GM18951 (cell line): ENCODE results near the gene RNF208.

Experiments
- POLR2A ChIP-seq: IDR thresholded peaks from 4 replicates; pipeline ENCODE4 v1.6.1; 2011; ENCODE audit warnings: mild to moderate bottlenecking; ENCODE audit not compliant: insufficient read length, insufficient read depth; ENCODE audit errors: extremely low read depth
- in situ Hi-C: fragments of 300-500 bp; cut with MboI; formaldehyde crosslinking; loops from one replicate; pipeline ENCODE4 v1.12.0; 2022; ENCODE audit warnings: low sequenced_read_pairs, mixed read lengths, inconsistent platforms; ENCODE audit not compliant: unreplicated experiment

The RNF208 gene

DNA sequence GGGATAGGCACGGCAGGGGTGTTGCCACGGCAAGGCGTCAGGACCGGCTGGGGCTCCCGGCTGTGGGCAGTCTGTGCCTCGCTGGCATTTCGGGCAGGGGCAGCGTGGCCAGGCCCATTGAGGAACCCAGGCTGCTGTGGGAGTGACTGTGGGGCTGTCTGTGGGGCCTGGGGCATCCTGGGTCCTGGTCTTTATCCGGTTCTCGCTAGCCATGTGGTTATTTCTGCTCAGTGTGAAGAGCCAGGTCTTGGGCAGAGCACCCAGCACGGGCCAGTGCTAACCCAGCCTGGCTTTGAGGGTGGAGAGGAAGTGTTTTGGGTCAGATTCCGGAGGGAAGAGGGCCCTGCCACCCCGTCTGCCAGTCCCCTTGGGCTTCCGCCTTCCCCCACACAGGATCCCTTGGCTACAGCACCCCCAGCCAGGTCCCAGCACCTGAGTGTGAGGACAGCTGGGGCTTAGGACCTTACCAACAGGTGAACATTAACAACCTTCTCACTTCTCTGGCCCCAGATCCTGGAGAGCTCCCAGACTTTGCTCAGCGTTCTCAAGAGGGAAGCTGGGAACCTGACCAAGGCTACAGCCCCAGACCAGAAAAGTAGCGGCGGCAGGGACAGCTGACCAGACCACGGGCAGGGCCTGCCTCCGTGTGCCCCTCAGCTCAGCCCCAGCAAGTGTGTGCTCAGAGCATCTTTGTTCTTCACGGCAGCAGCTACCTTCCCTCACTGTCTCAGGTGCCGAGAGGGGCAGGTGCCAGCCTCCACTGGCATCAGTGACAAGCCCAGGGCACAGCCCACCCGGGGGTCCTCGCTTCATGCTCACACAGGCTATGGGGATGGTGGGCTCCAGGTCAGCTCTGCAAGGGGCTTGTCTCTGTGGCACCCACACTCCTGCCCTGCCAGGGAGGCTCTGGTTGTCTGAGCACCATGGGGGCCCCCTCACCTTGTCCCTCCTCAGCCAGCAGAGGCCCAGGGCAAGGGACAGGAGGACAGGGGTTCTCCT, 32.4 kb downstream of the RNF208 start:
- TF ChIP-seq POLR2A: no peak
- in situ Hi-C loops: no loop called here

DNA sequence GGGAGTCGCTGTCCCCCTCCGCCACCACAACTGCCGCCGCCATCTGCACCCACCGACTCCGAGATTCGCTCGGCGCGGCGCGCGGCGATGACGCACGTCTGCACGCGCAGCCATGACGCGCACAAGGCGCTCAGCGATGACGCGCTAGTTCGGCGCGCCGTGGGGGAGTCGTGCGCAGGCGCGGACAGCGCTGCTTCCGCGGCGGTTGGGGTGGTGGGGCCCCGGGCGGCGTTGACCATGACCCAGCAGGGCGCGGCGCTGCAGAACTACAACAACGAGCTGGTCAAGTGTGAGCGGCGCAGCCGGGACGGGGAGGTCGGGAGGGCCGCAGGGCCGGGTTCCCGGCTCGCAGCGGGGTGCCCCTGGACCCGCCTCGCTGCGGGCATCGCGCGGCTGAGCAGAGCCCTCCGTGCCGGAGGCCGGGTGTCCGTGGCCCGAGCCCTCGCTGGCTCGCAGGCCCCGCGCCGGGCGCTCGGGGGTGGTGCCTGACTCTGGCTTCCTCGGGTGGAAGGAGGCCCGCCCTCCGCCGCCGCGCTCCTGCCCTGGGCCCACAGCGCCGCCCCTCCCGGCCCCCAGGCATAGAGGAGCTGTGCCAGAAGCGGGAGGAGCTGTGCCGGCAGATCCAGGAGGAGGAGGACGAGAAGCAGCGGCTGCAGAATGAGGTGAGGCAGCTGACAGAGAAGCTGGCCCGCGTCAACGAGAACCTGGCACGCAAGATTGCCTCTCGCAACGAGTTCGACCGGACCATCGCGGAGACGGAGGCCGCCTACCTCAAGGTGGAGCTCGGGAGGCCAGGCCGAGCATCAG, 33.3 kb downstream of the RNF208 start, which contains the start of the genes ANAPC2 and SSNA1:
ANAPC2 (minus strand) TSS at position 71 of the 807 bp plus-strand sequence; CDS start at position 43, 28 bp downstream.
SSNA1 (plus strand) TSS at position 187 of the 807 bp plus-strand sequence; CDS start at position 238, 51 bp downstream.
- TF ChIP-seq POLR2A: peak; percentile 96
- in situ Hi-C loops: no loop called here

DNA sequence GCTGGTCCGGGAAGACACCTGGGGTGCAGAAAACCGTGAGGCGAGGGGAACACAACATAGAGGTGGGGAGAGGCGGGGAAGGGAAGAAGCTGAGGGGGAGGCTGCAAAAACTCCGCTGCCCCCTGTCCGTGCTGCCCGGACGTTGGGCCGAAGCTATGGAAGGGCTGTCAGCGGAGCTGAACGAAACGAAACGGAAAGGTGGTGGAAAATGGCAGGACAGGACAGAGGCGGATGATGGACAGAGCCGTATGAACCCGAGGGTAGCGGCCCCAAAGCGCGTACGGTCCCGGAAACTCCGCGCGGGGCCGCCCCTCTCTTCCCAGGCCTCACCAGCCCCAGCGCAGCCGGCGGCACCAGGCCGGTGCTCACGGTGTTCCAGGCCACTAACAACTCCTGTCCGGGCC, 34.0 kb downstream of the RNF208 start:
- TF ChIP-seq POLR2A: no peak
- in situ Hi-C loops: no loop called here

DNA sequence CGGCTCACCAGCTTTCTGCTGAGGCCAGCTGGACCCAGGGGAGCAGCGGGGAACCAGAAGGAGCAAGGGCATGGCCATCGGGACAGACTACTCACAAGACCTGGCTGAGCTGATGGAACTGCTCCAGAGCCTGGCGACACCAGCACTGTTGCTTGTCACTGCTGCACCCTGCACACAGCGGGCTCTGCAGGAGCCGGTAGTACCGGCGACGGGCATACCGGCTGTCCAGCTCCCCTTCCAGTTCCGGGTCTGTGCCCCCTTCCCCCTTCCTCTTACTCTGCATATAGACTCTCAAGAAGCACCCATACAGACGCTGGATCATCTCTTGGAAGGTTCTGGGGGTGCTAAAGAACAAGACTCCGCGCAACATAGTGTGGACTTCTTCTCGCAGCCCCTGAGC, 34.7 kb downstream of the RNF208 start:
- TF ChIP-seq POLR2A: no peak
- in situ Hi-C loops: no loop called here

DNA sequence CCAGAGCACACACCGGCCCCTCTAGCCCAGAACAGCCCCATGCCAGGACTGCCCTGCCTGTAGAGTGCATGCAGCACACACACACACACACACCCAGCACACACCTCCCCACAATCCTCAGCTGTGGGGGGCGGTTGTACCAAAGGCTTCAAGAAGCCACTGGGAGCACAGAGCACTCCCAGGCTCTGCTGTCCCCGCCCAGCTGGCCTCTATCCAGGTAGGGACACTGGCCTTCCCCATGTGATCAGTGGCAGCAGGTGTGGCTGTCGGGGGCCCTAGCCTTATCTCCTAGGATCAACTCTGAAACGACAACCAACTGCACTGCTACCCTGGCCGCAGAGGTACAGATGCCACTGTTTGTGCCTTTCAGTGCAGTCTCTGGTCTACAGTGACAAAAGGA, 35.7 kb downstream of the RNF208 start:
- in situ Hi-C loops: no loop called here
- TF ChIP-seq POLR2A: no peak

DNA sequence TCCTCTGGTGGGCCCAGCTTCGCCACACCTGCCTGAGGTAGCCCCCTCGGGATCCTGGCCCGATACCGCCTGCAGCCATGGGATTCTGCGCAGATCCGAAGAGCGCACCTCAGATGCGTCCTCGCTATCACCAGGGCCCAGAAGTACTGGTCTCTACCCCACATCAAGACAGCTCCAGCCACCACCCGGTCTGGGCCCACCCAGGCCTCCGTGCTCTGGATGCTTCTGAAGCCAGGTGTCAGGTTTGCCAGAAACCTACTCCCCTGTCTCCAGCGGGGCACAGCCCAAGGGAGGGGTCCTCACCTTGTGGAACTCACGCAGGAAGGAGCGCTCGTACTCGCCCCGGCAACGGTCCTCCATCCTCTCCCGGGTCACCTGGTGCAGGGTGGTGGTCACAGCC, 36.1 kb downstream of the RNF208 start:
- no peak for TF ChIP-seq POLR2A
- in situ Hi-C loops: no loop called here

DNA sequence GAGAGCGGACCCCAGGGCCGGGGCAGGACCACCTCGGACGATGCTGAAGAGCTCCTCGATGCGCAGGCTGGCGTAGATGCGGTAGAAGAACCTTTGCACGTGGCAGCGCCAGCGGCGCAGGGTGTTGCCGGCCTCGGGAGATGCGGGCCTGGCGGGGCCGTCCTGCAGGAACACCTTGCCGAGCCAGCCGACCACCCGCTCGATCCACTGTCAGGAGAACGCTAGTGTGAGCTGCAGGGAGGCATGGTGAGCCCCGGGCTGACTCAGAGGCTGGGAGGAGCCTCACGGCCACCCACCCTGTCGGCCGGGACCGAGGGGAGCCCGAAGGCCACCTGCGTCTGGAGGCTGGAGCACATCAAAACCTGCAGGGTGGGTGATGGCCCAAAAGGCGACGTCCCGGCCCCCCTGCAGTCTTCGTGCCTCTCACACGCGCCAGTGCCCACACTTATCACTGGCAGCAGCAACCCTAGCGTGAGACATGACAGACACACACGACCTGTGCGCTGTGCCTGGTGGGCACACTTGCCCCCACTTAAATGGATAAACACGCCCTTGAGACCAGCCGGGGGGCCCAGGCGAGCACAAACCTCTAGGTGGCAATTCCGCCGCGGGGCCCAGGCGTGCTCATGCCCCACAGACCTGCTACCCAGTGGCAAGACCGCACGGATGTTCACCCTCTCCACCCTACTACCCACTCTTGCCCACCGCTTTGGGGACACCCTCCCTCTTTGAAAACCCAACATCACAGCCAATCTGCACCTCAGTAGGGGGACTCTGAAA, 37.0 kb downstream of the RNF208 start:
- in situ Hi-C loops: no loop called here
- no peak for TF ChIP-seq POLR2A

DNA sequence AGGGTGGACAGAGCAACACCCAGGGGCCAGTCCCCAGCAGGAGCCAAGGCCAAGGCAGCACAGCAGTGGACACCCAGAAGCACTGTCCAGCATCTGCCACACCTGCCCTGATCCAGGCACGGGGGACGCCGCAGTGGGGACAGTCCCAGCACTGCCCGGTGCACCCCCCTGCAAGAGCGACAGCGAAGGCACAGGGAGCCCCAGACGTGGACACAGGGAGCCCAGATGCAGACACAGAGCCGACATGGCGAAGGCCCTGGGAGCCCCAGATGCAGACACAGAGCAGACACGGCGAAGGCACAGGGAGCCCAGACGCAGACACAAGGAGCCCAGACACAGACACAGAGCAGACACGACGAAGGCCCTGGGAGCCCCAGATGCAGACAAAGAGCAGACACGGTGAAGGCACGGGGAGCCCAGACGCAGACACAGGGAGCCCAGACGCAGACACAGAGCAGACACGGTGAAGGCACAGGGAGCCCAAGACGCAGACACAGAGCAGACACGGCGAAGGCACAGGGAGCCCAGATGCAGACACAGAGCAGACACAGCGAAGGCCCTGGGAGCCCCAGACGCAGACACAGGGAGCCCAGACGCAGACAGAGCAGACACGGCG, 38.0 kb downstream of the RNF208 start:
- TF ChIP-seq POLR2A: no peak
- in situ Hi-C loops: no loop called here

DNA sequence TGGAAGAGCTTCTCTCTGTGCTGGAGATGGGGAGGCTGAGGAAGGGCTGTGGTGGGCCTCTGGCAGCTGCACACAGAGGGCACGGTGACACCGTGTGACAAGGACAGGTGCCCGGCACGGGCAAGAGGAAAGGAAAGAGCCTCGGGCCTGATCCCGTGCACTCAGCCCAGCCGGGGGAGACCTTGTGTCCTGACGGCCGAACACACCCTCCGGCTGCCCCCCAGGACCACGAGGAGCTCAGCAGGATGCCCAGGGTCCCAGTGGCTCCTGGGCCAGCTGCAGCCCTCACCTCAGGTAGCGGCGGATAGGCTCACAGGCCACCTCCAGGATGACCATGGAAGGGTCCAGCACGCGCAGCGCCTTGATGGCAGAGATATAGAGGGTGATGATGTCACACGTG, 39.2 kb downstream of the RNF208 start:
- in situ Hi-C loops: no loop called here
- TF ChIP-seq POLR2A: no peak

DNA sequence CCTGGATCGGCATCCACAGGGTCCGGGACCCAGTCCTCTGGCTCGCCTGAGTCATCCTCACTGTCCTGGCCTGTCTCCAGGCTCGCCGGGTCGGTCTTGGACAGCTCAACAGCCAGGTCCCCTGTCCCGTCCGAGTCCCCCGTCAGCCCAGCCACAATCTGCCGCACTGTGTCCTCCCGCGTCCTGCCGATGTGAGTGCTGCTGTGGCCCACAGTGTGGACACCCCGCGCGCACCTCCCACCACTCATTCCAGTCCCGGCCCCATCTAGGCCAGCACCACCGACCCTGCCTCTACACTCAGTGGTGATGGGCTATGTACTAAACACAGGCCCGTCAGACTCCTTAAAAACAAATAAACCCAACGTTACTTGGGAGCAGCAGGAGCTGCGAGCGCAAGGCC, 40.4 kb downstream of the RNF208 start:
- TF ChIP-seq POLR2A: no peak
- in situ Hi-C loops: no loop called here

DNA sequence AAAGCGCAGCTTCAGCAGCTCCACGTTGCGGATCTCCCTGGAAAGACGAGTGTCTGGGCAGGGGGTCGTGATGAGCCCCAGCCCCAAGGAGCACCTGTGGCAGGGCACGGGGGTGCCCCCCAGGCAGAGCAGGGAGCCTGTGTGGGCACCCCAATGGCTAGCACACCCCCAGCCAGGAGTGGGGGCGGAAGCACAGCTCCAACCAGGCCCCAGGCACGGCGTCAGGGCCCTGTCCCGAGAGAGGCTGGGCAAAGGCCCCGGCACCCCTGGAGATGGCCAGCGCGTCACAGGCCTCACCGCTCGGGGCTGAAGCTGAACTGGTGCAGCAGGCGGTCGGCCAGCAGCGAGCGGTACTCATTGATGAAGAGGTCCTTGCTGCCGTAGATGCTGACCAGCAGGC, 41.5 kb downstream of the RNF208 start:
- in situ Hi-C loops: no loop called here
- no peak for TF ChIP-seq POLR2A

DNA sequence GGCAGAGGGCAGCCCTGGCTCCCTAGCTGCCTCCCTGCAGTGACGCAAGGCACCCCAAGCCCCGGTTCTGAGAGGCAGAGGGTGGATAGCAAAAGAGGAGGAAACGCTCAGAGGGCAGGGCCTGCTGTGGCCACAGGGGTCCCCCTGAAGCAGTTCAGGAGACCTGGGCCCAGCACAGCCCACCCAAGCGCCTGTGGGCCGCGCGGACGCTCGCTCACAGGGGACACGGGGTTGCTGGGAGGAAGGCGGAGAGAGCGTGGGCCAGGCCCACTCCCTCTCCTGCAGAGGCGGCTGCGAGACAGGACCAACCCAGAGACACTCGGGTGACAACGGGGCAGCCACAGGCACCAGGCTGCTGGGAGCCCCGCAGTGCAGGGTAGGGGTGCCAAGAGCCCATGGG, 42.3 kb downstream of the RNF208 start:
- in situ Hi-C loops: no loop called here
- TF ChIP-seq POLR2A: no peak
